Retina (tissue), 1 donor: Measurements from ENCODE around the gene METTL8.
"Not testable (repeated sequence)": the region's sequence is repeated elsewhere in the genome, so short reads cannot be mapped to it uniquely, and the experiment has no call there.

Source experiments
- DNase-seq: peaks from one replicate; pipeline ENCODE4 v3.0.0-alpha.2; 2016

The METTL8 gene

GRCh38 chr2:171341394-171342066, 92.3 kb downstream of the METTL8 start:
- no peak for DNase-seq

- no peak for DNase-seq
These were observed 98.8 kb downstream of the METTL8 start for GRCh38 chr2:171334946-171335345.

- DNase-seq: no peak
These were observed 99.6 kb downstream of the METTL8 start for GRCh38 chr2:171334171-171334570.

- DNase-seq: no peak
These were observed 103.4 kb downstream of the METTL8 start for GRCh38 chr2:171330155-171330956.

- DNase-seq: no peak
These were observed 106.7 kb downstream of the METTL8 start for GRCh38 chr2:171327043-171327496.

GRCh38 chr2:171325886-171326585, 107.8 kb downstream of the METTL8 start:
- DNase-seq: no peak

- DNase-seq: no peak
These were observed 109.7 kb downstream of the METTL8 start for GRCh38 chr2:171323971-171324528.

GRCh38 chr2:171322928-171323327, 110.9 kb downstream of the METTL8 start:
- DNase-seq: no peak

- DNase-seq: no peak
These were observed 113.1 kb downstream of the METTL8 start for GRCh38 chr2:171320731-171321130.

- DNase-seq: no peak
These were observed 113.6 kb downstream of the METTL8 start for GRCh38 chr2:171320208-171320621.

GRCh38 chr2:171319164-171319810, 114.5 kb downstream of the METTL8 start:
- DNase-seq: peak; percentile 50

- DNase-seq: peak; percentile 35
These were observed 115.3 kb downstream of the METTL8 start for GRCh38 chr2:171318463-171318934.

- peak; percentile 37 for DNase-seq
These were observed 116.2 kb downstream of the METTL8 start for GRCh38 chr2:171317492-171318125.

GRCh38 chr2:171316755-171317337, 116.9 kb downstream of the METTL8 start:
- no peak for DNase-seq

- DNase-seq: no peak
These were observed 117.6 kb downstream of the METTL8 start for GRCh38 chr2:171316220-171316619.

GRCh38 chr2:171315781-171316180, 118.0 kb downstream of the METTL8 start:
- no peak for DNase-seq

GRCh38 chr2:171312182-171312581, 121.6 kb downstream of the METTL8 start:
- not testable (repeated sequence) for DNase-seq

- DNase-seq: not testable (repeated sequence)
These were observed 122.2 kb downstream of the METTL8 start for GRCh38 chr2:171311589-171311988.

- DNase-seq: no peak
These were observed 122.9 kb downstream of the METTL8 start for GRCh38 chr2:171310889-171311288.

- DNase-seq: no peak
These were observed 124.1 kb downstream of the METTL8 start for GRCh38 chr2:171309455-171310286.
